H1 (cell line): ENCODE results near the gene PELI2. TPM values are rescaled to one million over a fixed set of nuclear protein-coding genes. Genes with fewer than 3 reads are reported as not detected.

Experiments
- CHD7 ChIP-seq: fragments of 300-600 bp; sonication (generic); IDR thresholded peaks from 2 replicates; pipeline ENCODE4 v1.7.1; 2012; ENCODE audit warnings: low read length, moderate library complexity, mild to moderate bottlenecking, inconsistent platforms; ENCODE audit not compliant: insufficient replicate concordance
- GTF2F1 ChIP-seq: IDR thresholded peaks from 2 replicates; pipeline ENCODE4 v1.6.1; 2012; ENCODE audit warnings: low read depth, low read length, improper control_type of control experiment, borderline replicate concordance
- JUND ChIP-seq: IDR thresholded peaks from 2 replicates; pipeline ENCODE4 v1.6.1; 2011; ENCODE audit warnings: mild to moderate bottlenecking, improper control_type of control experiment, low read length
- NRF1 ChIP-seq: IDR thresholded peaks from 2 replicates; pipeline ENCODE4 v1.6.1; 2011; ENCODE audit warnings: mild to moderate bottlenecking, low read depth, low read length, improper control_type of control experiment
- SAP30 ChIP-seq: fragments of 300-600 bp; sonication (generic); IDR thresholded peaks from 2 replicates; pipeline ENCODE4 v1.7.1; 2012; ENCODE audit warnings: low read length, moderate library complexity, mild to moderate bottlenecking, inconsistent platforms; ENCODE audit not compliant: insufficient read depth, insufficient replicate concordance
- polyA plus RNA-seq, 7 experiments: library from polyadenylated mRNA; depleted of rRNA in 3 of 7; stranded (reverse) in 5 of 7; unstranded in 2 of 7; fragments of >200 nt in 5 of 7; fragments of 200-250 nt in 2 of 7; gene quantifications; 1 replicate in 5 of 7; 2 replicates in 1 of 7; 4 replicates in 1 of 7; pipeline versions ENCODE4 v1.2.1 to v1.2.3, GENCODE V29; 2011 to 2013; ENCODE audit warnings: missing spikeins in 2 of 7, mixed read lengths in 2 of 7
- total RNA-seq: library from RNA; stranded (reverse); fragmentation: NEBNext Ultra II Directional; extraction: Animal tissue kit (Norgen Biotek cat#: 25700); gene quantifications from 2 replicates; pipeline ENCODE4 v1.2.1, GENCODE V29; 2021

The PELI2 gene
- total and polyA plus RNA-seq, 2 of the 8 experiments (the other 6 are each of a cell fraction or from before 2014, with no cell fraction given), result 14.6 to 25.7 TPM

DNA sequence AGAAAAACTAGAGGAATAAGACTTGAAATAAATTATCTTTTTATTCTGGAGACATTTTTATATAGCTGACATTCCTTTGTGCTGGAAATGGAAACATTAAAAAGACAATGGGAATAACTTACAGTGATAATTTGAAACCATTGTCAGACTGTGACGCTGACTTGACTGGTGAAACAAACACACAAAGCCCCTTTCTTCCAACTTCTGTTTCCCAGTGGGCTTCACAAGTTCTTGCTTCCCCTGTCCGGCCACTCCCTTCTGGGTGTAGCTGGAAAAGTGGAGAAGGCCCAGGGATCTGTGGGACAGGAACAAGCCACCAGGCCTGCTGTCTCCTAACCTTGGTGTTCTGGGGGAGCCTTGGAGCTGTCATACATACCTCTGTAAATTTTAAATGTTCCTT, 58.8 kb downstream of the PELI2 start (continued):
- TF ChIP-seq GTF2F1, result no peak
- TF ChIP-seq JUND, result no peak
- TF ChIP-seq NRF1, result no peak
- no peak for TF ChIP-seq CHD7
- no peak for TF ChIP-seq SAP30
